BE2C (cell line): ENCODE data around the gene C6orf132.

Source experiments
- DNase-seq: peaks from one replicate; pipeline ENCODE4 v3.0.0-alpha.2; 2020
- H3K27me3 ChIP-seq: fragments of 250-450 bp; sonication (Bioruptor Pico); 2 replicates; pipeline ENCODE4 v1.5.1; 2020; ENCODE audit warnings: mild to moderate bottlenecking
- H3K36me3 ChIP-seq: fragments of 250-450 bp; sonication (Bioruptor Pico); 2 replicates; pipeline ENCODE4 v1.5.1; 2020; ENCODE audit warnings: mild to moderate bottlenecking
- H3K4me1 ChIP-seq: fragments of 250-450 bp; sonication (Bioruptor Pico); 2 replicates; pipeline ENCODE4 v1.5.1; 2020
- H3K4me3 ChIP-seq: 2 replicates; pipeline ENCODE4 v1.5.1; 2011; ENCODE audit warnings: low read depth, low read length
- H3K9me3 ChIP-seq: fragments of 250-450 bp; sonication (Bioruptor Pico); 2 replicates; pipeline ENCODE4 v1.5.1; 2020
- TF ChIP-seq, protein P1 (sequence below): IDR thresholded peaks from 2 replicates; pipeline ENCODE4 v1.5.1; 2012; ENCODE audit warnings: mild to moderate bottlenecking, low read depth, low read length

C6orf132 gene

DNA sequence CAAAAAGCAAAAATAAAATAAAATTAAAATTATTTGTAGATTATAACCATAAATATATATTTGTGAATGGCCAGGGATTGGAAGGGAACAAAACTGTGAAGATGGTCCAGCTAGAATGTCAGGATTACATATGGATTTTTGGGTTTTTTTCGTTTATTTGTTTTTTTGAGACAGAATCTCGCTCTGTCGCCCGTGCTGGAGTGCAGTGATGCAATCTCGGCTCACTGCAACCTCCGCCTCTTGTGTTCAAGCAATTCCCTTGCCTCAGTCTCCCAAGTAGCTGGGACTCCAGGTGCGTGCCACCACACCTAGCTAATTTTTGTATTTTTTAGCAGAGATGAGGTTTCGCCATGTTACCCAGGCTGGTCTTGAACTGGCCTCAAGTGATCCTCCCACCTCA lies 7.8 kb upstream of the C6orf132 start:
- no peak for DNase-seq
- TF ChIP-seq, protein P1, sequence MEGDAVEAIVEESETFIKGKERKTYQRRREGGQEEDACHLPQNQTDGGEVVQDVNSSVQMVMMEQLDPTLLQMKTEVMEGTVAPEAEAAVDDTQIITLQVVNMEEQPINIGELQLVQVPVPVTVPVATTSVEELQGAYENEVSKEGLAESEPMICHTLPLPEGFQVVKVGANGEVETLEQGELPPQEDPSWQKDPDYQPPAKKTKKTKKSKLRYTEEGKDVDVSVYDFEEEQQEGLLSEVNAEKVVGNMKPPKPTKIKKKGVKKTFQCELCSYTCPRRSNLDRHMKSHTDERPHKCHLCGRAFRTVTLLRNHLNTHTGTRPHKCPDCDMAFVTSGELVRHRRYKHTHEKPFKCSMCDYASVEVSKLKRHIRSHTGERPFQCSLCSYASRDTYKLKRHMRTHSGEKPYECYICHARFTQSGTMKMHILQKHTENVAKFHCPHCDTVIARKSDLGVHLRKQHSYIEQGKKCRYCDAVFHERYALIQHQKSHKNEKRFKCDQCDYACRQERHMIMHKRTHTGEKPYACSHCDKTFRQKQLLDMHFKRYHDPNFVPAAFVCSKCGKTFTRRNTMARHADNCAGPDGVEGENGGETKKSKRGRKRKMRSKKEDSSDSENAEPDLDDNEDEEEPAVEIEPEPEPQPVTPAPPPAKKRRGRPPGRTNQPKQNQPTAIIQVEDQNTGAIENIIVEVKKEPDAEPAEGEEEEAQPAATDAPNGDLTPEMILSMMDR: no peak
- H3K36me3 ChIP-seq: no peaks in the 10 kb centered on the region
- no peaks in the 10 kb centered on the region for H3K9me3 ChIP-seq
- H3K4me3 ChIP-seq: no peak overlapping the region
- H3K27me3 ChIP-seq: no peaks in the 10 kb centered on the region
- H3K4me1 ChIP-seq: no peaks in the 10 kb centered on the region

DNA sequence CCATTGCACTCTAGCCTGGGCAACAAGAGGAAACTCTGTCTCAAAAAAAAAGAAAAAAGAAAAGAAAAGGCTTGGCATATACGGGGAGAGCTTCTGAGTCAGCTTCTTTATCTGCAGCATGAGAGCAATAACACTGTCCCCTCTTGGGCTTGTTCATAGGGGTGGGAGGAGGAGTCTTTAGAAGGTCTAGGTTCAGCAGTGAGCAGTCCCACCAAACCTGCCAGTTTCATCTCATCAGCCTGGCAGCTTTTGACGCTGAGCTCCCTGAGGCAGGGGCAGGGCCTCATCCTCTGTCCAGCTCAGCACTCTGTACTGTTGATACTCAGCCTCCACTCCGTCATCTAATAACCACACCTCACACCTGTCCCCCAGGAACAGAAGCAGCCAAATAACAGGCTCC lies 5.6 kb upstream of the C6orf132 start:
- no peaks in the 10 kb centered on the region for H3K27me3 ChIP-seq
- no peaks in the 10 kb centered on the region for H3K36me3 ChIP-seq
- no peaks in the 10 kb centered on the region for H3K9me3 ChIP-seq
- TF ChIP-seq, protein P1: no peak
- no peaks in the 10 kb centered on the region for H3K4me1 ChIP-seq
- no peak for DNase-seq
- H3K4me3 ChIP-seq: no peak overlapping the region

DNA sequence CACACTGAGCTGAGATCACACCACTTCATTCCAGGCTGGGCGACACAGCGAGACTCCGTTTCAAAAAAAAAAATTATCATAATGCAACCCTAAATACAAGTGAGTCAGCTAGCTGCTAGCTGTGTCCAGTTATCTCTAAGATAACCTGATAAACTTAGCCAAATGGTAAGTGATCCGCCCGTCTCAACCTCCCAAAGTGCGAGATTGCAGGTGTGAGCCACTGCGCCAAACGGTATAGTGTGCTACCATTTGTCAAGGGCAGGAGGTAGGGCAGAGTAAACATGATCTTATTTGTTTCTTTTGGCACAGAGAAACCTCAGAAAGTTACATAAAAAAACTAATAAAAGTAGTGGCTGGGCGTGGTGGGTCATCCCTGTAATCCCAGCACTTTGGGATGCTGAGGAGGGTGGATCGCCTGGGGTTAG lies 4.7 kb upstream of the C6orf132 start:
- no peak for DNase-seq
- no peaks in the 10 kb centered on the region for H3K36me3 ChIP-seq
- H3K4me3 ChIP-seq: no peak overlapping the region
- TF ChIP-seq, protein P1: no peak
- no peaks in the 10 kb centered on the region for H3K27me3 ChIP-seq
- no peaks in the 10 kb centered on the region for H3K9me3 ChIP-seq
- peaks cover 5% of the 10 kb centered on the region for H3K4me1 ChIP-seq

DNA sequence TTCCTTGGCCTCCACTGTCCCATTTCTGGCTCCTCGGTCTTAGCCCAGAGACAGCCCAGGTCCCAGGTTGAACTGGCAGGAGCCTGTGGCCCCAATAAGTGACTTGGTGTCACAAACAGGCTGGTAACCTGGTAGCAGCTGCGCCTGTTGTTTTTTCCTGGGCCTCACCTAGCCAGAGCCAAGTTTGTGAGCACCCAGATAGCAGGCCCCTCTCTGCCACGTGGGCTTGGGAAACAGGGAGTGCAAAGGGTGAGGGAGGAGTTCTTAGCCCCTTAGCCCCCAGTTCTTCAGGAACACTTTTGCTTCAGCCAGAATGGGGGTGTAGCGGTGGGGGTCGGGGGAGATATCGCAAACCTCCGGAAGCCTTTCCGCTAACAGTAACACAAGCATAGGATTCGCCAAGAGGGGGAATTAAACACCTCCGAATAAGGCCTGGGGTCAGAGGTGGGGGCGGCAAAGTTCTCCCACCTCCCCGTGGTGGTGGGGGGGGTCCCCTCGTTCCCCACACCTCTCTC lies 760 bp downstream of the C6orf132 start:
- TF ChIP-seq, protein P1: no peak
- H3K4me3 ChIP-seq: peak overlapping the region; percentile 70
- no peaks in the 10 kb centered on the region for H3K27me3 ChIP-seq
- H3K9me3 ChIP-seq: no peaks in the 10 kb centered on the region
- H3K36me3 ChIP-seq: no peaks in the 10 kb centered on the region
- peaks cover 41% of the 10 kb centered on the region for H3K4me1 ChIP-seq
- DNase-seq: no peak

DNA sequence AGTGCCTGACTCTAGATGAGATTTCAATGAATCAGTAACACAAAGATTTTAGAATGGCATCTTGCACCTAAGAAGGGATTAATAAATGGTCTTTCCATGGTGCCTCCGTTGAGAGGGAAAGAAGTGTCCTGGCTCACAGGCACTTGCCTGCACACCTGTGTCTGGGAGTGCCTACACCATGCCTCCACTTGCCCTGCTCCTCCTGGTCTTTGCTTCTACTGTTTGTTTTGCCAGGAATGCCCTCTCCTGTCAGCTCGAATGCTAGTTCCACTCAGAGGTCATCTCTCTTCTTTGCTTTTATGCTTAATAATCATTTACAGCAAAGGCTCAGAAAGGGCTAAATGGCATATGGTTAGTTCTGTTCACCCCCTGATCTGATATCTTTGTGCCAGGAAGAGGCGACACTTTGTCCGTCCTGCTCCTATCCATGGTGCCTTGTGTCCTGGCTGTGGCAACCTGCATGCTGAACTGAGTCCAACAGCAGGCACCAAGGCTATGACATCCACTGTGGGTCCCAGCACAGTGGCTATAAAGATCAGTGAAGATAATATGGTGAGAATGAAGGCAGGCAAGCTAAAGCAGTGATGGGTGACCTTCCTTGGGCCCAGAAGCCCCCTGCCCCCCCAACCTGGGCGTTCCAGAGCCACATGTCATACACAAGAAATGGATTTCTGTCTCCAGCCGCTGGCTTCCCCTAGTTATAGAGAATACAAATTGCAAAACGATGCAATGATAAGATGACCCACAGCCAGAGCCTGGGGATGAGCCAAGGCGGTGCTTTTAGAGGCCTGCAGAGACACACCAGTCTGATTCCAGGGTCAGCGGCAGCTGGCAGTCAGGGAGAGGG lies 1.4 kb downstream of the C6orf132 start:
- H3K4me1 ChIP-seq: peaks cover 47% of the 10 kb centered on the region
- peak; percentile 80 for DNase-seq
- TF ChIP-seq, protein P1: no peak
- peak overlapping the region; percentile 70 for H3K4me3 ChIP-seq
- H3K36me3 ChIP-seq: no peaks in the 10 kb centered on the region
- no peaks in the 10 kb centered on the region for H3K9me3 ChIP-seq
- H3K27me3 ChIP-seq: no peaks in the 10 kb centered on the region

DNA sequence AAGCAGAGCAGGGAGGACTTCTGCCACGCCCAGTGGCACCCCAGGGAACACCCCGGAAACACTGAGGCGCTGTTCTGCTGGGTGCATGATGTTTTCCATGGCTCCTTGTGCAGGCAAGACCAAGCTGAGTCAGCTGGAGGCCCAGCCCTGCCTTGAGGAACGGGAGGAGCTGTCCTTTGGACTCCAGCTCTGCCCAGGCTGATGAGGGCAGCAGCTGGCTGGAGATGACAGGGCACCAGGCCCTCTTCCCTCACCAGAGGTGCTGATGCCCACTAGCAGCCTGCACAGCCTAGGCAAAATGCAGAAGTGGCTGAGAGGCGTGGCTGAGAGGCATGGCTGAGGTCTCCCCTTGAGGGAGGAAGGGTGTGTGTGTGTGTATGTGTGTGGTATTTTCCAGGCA lies 2.4 kb downstream of the C6orf132 start:
- H3K4me3 ChIP-seq: no peak overlapping the region
- H3K27me3 ChIP-seq: no peaks in the 10 kb centered on the region
- TF ChIP-seq, protein P1: no peak
- no peaks in the 10 kb centered on the region for H3K9me3 ChIP-seq
- H3K4me1 ChIP-seq: peaks cover 55% of the 10 kb centered on the region
- no peaks in the 10 kb centered on the region for H3K36me3 ChIP-seq
- DNase-seq: no peak
